H1 (cell line): ENCODE data around the gene OMP. TPM values are rescaled to one million over a fixed set of nuclear protein-coding genes. Genes with fewer than 3 reads are reported as not detected.
A peak's percentile ranks its signal among the peaks of the same experiment; 100 is the strongest.

Experiments used
- CTCF ChIA-PET: fragments of 300-600 bp; sonication (Branson Sonifier 250); formaldehyde crosslinking; loops from one replicate; lab custom pipeline; 2021; ENCODE audit not compliant: partially characterized antibody; lab: Charles Lee
- POLR2A ChIA-PET: fragments of 300-600 bp; sonication (Branson Sonifier 250); formaldehyde crosslinking; loops from one replicate; lab custom pipeline; 2021; ENCODE audit warnings: inconsistent platforms; ENCODE audit not compliant: partially characterized antibody; lab: Charles Lee
- DNase-seq, 2 experiments: peaks; one replicate each; pipeline versions ENCODE4 v3.0.0 to v3.0.0-alpha.2; 2010 to 2022; ENCODE audit warnings: low spot score in 2 of 2, low read depth in 1 of 2, mixed read lengths in 1 of 2
- FAIRE-seq: peaks from 2 replicates; lab custom pipeline; 2011; peaks lifted over from hg19 to GRCh38; lab: Jason Lieb, UNC
- H2AFZ ChIP-seq: 2 replicates; pipeline ENCODE4 v1.8.1; 2012; ENCODE audit warnings: low read length, inconsistent platforms
- H2AK5ac ChIP-seq: 2 replicates; pipeline ENCODE4 v1.6.1; 2013; ENCODE audit warnings: low read depth, low read length
- H2BK120ac ChIP-seq: replicated peaks from 2 replicates; pipeline ENCODE3; 2013; ENCODE audit warnings: low read depth, low read length, inconsistent platforms
- H2BK12ac ChIP-seq: 2 replicates; pipeline ENCODE4 v1.6.1; 2013; ENCODE audit warnings: low read depth, low read length
- H2BK15ac ChIP-seq: 2 replicates; pipeline ENCODE4 v1.6.1; 2013; ENCODE audit warnings: low read length
- H2BK20ac ChIP-seq: 2 replicates; pipeline ENCODE4 v1.6.1; 2013; ENCODE audit warnings: low read length
- H2BK5ac ChIP-seq: 2 replicates; pipeline ENCODE4 v1.6.1; 2013; ENCODE audit warnings: low read depth, low read length
- H3K14ac ChIP-seq: 2 replicates; pipeline ENCODE4 v1.6.1; 2013; ENCODE audit warnings: inconsistent platforms; ENCODE audit not compliant: insufficient read length
- H3K18ac ChIP-seq: 2 replicates; pipeline ENCODE4 v1.6.1; 2013; ENCODE audit warnings: low read length; ENCODE audit errors: extremely low read depth
- H3K23ac ChIP-seq: 2 replicates; pipeline ENCODE4 v1.6.1; 2013; ENCODE audit warnings: inconsistent platforms; ENCODE audit not compliant: insufficient read length
- H3K23me2 ChIP-seq: 2 replicates; pipeline ENCODE4 v1.6.1; 2013; ENCODE audit warnings: low read depth, low read length
- H3K27ac ChIP-seq: 2 replicates; pipeline ENCODE4 v1.6.1; 2011; ENCODE audit warnings: low read depth, low read length, inconsistent platforms
- H3K27me3 ChIP-seq, 4 experiments: replicated peaks in 1 of 4; 1 replicate in 1 of 4; 2 replicates in 3 of 4; pipeline versions ENCODE4 v1.6.1 to v1.8.1; 2011 to 2013; ENCODE audit warnings: low read length in 3 of 4, mild to moderate bottlenecking in 3 of 4, inconsistent platforms in 2 of 4, mixed read lengths in 2 of 4, moderate library complexity in 1 of 4; ENCODE audit not compliant: control insufficient read depth in 3 of 4, insufficient read depth in 3 of 4; ENCODE audit errors: extremely low read depth in 1 of 4
- H3K36me3 ChIP-seq, 4 experiments: 2 replicates each; pipeline versions ENCODE4 v1.6.1 to v1.8.1; 2011 to 2013; ENCODE audit warnings: mild to moderate bottlenecking in 4 of 4, low read length in 3 of 4, moderate library complexity in 2 of 4, control low read depth in 1 of 4, inconsistent platforms in 1 of 4; ENCODE audit not compliant: insufficient read depth in 4 of 4, control insufficient read depth in 2 of 4
- H3K4ac ChIP-seq: replicated peaks from 2 replicates; pipeline ENCODE3; 2013; ENCODE audit warnings: low read length, low read depth, mixed read lengths, inconsistent platforms; ENCODE audit not compliant: insufficient read length
- H3K4me1 ChIP-seq, 4 experiments: replicated peaks in 1 of 4; 1 replicate in 1 of 4; 2 replicates in 3 of 4; pipeline versions ENCODE4 v1.6.1 to v1.8.1; 2011 to 2013; ENCODE audit warnings: low read length in 3 of 4, inconsistent platforms in 2 of 4, mixed read lengths in 1 of 4; ENCODE audit not compliant: insufficient read depth in 4 of 4, control insufficient read depth in 3 of 4
- H3K4me2 ChIP-seq, 2 experiments: 2 replicates each; pipeline versions ENCODE4 v1.6.1 to v1.8.1; 2011 to 2013; ENCODE audit warnings: low read depth in 2 of 2, low read length in 2 of 2, control low read depth in 1 of 2, inconsistent platforms in 1 of 2, mild to moderate bottlenecking in 1 of 2; ENCODE audit not compliant: insufficient read depth in 1 of 2
- H3K4me3 ChIP-seq, 4 experiments: fragments of 200-600, 300-600 bp in 1 of 4; sonication (generic), shearing (Covaris generic), sonication (Bioruptor Twin) in 1 of 4; 2 replicates each; pipeline versions ENCODE4 v1.5.1 to v1.8.1; 2011 to 2016; ENCODE audit warnings: low read length in 4 of 4, low read depth in 3 of 4, control low read depth in 2 of 4, inconsistent platforms in 2 of 4, mild to moderate bottlenecking in 2 of 4, mixed read lengths in 1 of 4, moderate library complexity in 1 of 4; ENCODE audit not compliant: insufficient read depth in 2 of 4; ENCODE audit errors: extremely low read depth in 1 of 4
- H3K56ac ChIP-seq: replicated peaks from 2 replicates; pipeline ENCODE3; 2013; ENCODE audit warnings: low read depth, mild to moderate bottlenecking, mixed read lengths, low read length, inconsistent platforms; ENCODE audit not compliant: insufficient read length
- H3K79me1 ChIP-seq: 2 replicates; pipeline ENCODE4 v1.6.1; 2013; ENCODE audit warnings: low read depth, low read length, control low read depth
- H3K79me2 ChIP-seq, 2 experiments: 2 replicates each; pipeline versions ENCODE4 v1.6.1 to v1.8.1; 2012 to 2013; ENCODE audit warnings: low read length in 2 of 2, mild to moderate bottlenecking in 2 of 2, inconsistent platforms in 1 of 2; ENCODE audit not compliant: insufficient read depth in 2 of 2, control insufficient read depth in 1 of 2
- H3K9ac ChIP-seq, 4 experiments: replicated peaks in 1 of 4; 1 replicate in 1 of 4; 2 replicates in 3 of 4; pipeline versions ENCODE4 v1.6.1 to v1.8.1; 2011 to 2013; ENCODE audit warnings: low read depth in 3 of 4, low read length in 3 of 4, control low read depth in 2 of 4, mild to moderate bottlenecking in 2 of 4, moderate library complexity in 2 of 4, inconsistent platforms in 1 of 4; ENCODE audit errors: extremely low read depth in 1 of 4
- H3K9me3 ChIP-seq, 2 experiments: 2 replicates each; pipeline versions ENCODE4 v1.6.1 to v1.8.1; 2012 to 2013; ENCODE audit warnings: mild to moderate bottlenecking in 2 of 2, moderate library complexity in 2 of 2, control low read depth in 1 of 2, inconsistent platforms in 1 of 2, low read depth in 1 of 2, low read length in 1 of 2, mixed read lengths in 1 of 2; ENCODE audit not compliant: insufficient read depth in 2 of 2
- H4K20me1 ChIP-seq, 2 experiments: replicated peaks in 1 of 2; 2 replicates each; pipeline versions ENCODE3 to v1.8.1; 2011 to 2013; ENCODE audit warnings: inconsistent platforms in 2 of 2, low read length in 2 of 2, mild to moderate bottlenecking in 1 of 2; ENCODE audit not compliant: insufficient read depth in 2 of 2, control insufficient read depth in 1 of 2
- H4K5ac ChIP-seq: 2 replicates; pipeline ENCODE4 v1.6.1; 2013; ENCODE audit warnings: low read length, low read depth, mixed read lengths, inconsistent platforms; ENCODE audit not compliant: insufficient read length
- H4K8ac ChIP-seq: 2 replicates; pipeline ENCODE4 v1.8.0; 2013; ENCODE audit warnings: mild to moderate bottlenecking, moderate library complexity, low read length, inconsistent platforms; ENCODE audit not compliant: insufficient read depth; ENCODE audit errors: extremely low read depth
- H4K91ac ChIP-seq: replicated peaks from 2 replicates; pipeline ENCODE3; 2013; ENCODE audit warnings: low read length, mixed read lengths, inconsistent platforms; ENCODE audit not compliant: insufficient read length
- BACH1 ChIP-seq: IDR thresholded peaks from 2 replicates; pipeline ENCODE4 v1.6.1; 2012; ENCODE audit warnings: low read length, improper control_type of control experiment
- WGBS, 2 experiments: shearing (Covaris generic) in 1 of 2; methylation state at CpG; one replicate each; pipeline versions ENCODE4 v1.1.6 to v1.1.7; 2013 to 2015; ENCODE audit warnings: low lambda C conversion rate in 2 of 2, mixed read lengths in 2 of 2, inconsistent platforms in 1 of 2, low coverage in 1 of 2, missing lambda C conversion rate in 1 of 2; ENCODE audit not compliant: insufficient replicate concordance in 2 of 2, insufficient coverage in 1 of 2, insufficient read length in 1 of 2; ENCODE audit errors: extremely low coverage in 1 of 2, missing lambda C conversion rate in 1 of 2; 5-methylcytosine and 5-hydroxymethylcytosine counted together
- polyA plus RNA-seq, 7 experiments: library from polyadenylated mRNA; depleted of rRNA in 3 of 7; stranded (reverse) in 5 of 7; unstranded in 2 of 7; fragments of >200 nt in 5 of 7; fragments of 200-250 nt in 2 of 7; gene quantifications; 1 replicate in 5 of 7; 2 replicates in 1 of 7; 4 replicates in 1 of 7; pipeline versions ENCODE4 v1.2.1 to v1.2.3, GENCODE V29; 2011 to 2013; ENCODE audit warnings: missing spikeins in 2 of 7, mixed read lengths in 2 of 7
- total RNA-seq: library from RNA; stranded (reverse); fragmentation: NEBNext Ultra II Directional; extraction: Animal tissue kit (Norgen Biotek cat#: 25700); gene quantifications from 2 replicates; pipeline ENCODE4 v1.2.1, GENCODE V29; 2021

OMP gene
- total and polyA plus RNA-seq, 2 of the 8 experiments (the other 6 are each of a cell fraction or from before 2014, with no cell fraction given): not detected

- FAIRE-seq (no peak), DNase-seq (no peak)
- Histone ChIP-seq H2BK15ac (no peak overlapping the region), H4K8ac (peak overlapping the region; percentile 82; the same call in 1 of the 2 replicates), H2AFZ (no peak overlapping the region), H2AK5ac (no peak overlapping the region; the same call in 1 of the 2 replicates), H3K9me3 (no peaks in the 10 kb centered on the region), H4K91ac (no peak overlapping the region), H3K27me3 (no peaks in the 10 kb centered on the region), H3K4ac (no peak overlapping the region), H3K79me2 (no peaks in the 10 kb centered on the region), H3K4me2 (no peak overlapping the region), H3K4me3 (no peak overlapping the region), H3K36me3 (no peaks in the 10 kb centered on the region), H3K27ac (no peak overlapping the region), H3K4me1 (peaks cover 0 to 2% (median 0%) of the 10 kb centered on the region in 4 experiments; a peak in 2 of 7 replicates), H2BK5ac (peak overlapping the region; percentile 16; the same call in 1 of the 2 replicates), H3K56ac (no peak overlapping the region), H2BK20ac (no peak overlapping the region), H3K23me2 (no peaks in the 10 kb centered on the region), H4K20me1 (peaks cover 0 to 5% of the 10 kb centered on the region in 2 experiments), H3K18ac (no peak overlapping the region), H3K9ac (no peak overlapping the region), H3K14ac (no peak overlapping the region), H3K23ac (no peak overlapping the region), H3K79me1 (no peaks in the 10 kb centered on the region; the same call in 1 of the 2 replicates), H4K5ac (no peak overlapping the region), H2BK120ac (no peak overlapping the region), H2BK12ac (no peak overlapping the region)
- 87% methylated on average over 11 of the region's 11 CpGs; no CpG with 5 or more reads in 1 of the 2 experiments for WGBS, 2 experiments
- ChIA-PET POLR2A (interaction anchor here (0.9 to 1.4 kb wide), 2 partner anchors 9 to 14 kb away, joined by 3 to 4 read pairs; no protein-coding TSS in a partner anchor), CTCF (interaction anchor here (0.9 to 8.4 kb wide), 14 partner anchors 10 to 360 kb away, joined by 3 to 95 read pairs (median 4); partner anchors contain the start of genes MYO7A and OMP)
- TF ChIP-seq BACH1: no peak
Observed at GRCh38 chr11:77081976-77082836, 20.4 kb upstream of the OMP start.
